NB4 (cell line): ENCODE measurements around the gene CDK13.

Experiments used
- DNase-seq: peaks from one replicate; pipeline ENCODE4 v3.0.0; 2010; ENCODE audit warnings: low read depth
- H3K4me3 ChIP-seq: one replicate; pipeline ENCODE4 v1.5.1; 2011; ENCODE audit warnings: mild to moderate bottlenecking, low read depth, low read length, moderate library complexity
- MAX ChIP-seq: IDR thresholded peaks from 2 replicates; pipeline ENCODE4 v1.6.1; 2011; ENCODE audit warnings: low read depth, low read length
- MYC ChIP-seq: IDR thresholded peaks from 2 replicates; pipeline ENCODE4 v1.6.1; 2011; ENCODE audit warnings: low read depth, low read length
- POLR2A ChIP-seq: IDR thresholded peaks from 2 replicates; pipeline ENCODE4 v1.6.1; 2011; ENCODE audit warnings: mild to moderate bottlenecking; ENCODE audit not compliant: insufficient read length; ENCODE audit errors: extremely low read depth
- TF ChIP-seq, protein P1 (sequence below): IDR thresholded peaks from one replicate; pipeline ENCODE4 v1.5.1; 2012; ENCODE audit warnings: low read depth, low read length

Gene CDK13

GRCh38 chr7:39936761-39937160, 13.3 kb upstream of the CDK13 start:
- no peak for TF ChIP-seq POLR2A
- TF ChIP-seq MYC = no peak
- TF ChIP-seq, protein P1, sequence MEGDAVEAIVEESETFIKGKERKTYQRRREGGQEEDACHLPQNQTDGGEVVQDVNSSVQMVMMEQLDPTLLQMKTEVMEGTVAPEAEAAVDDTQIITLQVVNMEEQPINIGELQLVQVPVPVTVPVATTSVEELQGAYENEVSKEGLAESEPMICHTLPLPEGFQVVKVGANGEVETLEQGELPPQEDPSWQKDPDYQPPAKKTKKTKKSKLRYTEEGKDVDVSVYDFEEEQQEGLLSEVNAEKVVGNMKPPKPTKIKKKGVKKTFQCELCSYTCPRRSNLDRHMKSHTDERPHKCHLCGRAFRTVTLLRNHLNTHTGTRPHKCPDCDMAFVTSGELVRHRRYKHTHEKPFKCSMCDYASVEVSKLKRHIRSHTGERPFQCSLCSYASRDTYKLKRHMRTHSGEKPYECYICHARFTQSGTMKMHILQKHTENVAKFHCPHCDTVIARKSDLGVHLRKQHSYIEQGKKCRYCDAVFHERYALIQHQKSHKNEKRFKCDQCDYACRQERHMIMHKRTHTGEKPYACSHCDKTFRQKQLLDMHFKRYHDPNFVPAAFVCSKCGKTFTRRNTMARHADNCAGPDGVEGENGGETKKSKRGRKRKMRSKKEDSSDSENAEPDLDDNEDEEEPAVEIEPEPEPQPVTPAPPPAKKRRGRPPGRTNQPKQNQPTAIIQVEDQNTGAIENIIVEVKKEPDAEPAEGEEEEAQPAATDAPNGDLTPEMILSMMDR = no peak
- TF ChIP-seq MAX = no peak
- no peak for DNase-seq
- no peak overlapping the region for H3K4me3 ChIP-seq

DNA sequence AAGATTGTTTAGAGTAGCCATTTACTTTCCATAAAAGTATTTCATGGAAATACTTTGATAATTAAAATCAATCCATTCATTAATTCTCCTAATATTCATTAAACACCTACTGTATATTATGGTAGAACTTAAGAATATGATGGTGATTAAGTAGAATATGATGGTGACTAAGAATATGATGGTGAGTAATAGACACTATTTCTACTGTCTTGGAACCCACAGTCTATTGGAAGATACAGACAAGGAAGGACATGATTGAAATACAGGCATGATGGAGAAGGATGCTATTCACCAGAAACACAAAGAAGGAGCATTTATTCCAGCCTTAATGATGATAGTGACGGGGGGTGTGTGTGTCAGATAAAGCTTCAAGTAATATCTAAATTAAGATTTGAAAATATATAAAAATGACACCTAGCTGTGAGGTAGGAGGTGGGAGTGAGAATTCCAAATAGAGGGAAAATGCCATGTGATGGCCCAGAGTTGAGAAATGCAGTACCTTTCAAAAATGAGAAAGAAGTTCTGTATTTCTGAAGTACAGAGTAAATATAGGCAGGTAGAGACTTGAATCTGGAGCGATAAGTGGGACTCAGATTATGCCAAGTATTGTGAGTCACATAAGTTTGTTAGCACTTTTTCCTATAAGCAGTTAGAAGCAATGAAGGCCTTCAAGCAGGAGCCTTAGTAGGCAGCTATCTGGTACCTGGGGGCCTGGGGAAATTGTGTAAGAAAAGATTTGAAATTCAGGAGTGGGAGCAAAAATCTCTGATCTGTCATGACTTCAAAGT, 12.5 kb upstream of the CDK13 start:
- DNase-seq = no peak
- H3K4me3 ChIP-seq = no peak overlapping the region
- TF ChIP-seq, protein P1 = no peak
- TF ChIP-seq MYC (no peak), POLR2A (no peak), MAX (no peak)

DNA sequence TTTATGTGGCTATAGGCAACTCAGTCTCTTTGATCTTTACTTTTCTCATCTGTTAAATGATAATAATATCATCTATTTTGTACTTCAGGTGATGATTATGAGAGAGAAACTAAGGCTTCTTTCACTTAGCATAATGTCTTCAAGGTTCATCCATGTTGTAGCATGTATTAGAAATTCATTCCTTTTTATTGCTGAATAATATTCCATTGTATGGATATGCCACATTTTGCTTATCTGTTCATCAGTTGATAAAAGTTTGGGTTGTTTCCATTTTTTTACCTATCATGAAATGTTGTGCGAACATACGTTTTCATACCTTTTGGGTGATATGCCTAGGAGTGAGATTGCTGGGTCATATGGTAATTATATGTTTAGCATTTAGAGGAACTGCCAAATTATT, 7.2 kb upstream of the CDK13 start:
- no peak overlapping the region for H3K4me3 ChIP-seq

DNA sequence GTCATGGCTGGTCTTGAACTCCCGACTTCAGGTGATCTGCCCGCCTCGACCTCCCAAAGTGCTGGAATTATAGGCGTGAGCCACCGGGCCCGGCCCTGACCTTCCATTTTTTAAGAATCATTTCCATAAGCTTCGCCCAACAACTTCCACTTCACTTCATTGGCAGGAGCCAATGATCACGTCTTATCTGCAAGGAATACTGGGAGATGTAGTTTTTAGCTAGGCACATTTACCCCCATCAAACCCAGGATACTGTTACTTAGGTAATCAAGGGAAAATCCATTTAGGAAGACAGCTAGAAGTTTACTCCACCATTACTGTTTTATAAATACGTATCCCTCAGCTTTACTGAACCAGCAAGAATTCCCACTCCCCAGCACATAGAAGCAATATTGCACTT, 3.4 kb upstream of the CDK13 start:
- peak; percentile 44 for DNase-seq
- no peak overlapping the region for H3K4me3 ChIP-seq
- TF ChIP-seq MYC = no peak
- no peak for TF ChIP-seq POLR2A
- no peak for TF ChIP-seq MAX
- TF ChIP-seq, protein P1 = no peak

More for the DNA sequence above, 7.2 kb upstream of the CDK13 start:
- TF ChIP-seq MYC (no peak), MAX (no peak), POLR2A (no peak)
- TF ChIP-seq, protein P1 = no peak
- no peak for DNase-seq

- H3K4me3 ChIP-seq = peak overlapping the region; percentile 94
- TF ChIP-seq, protein P1 = no peak
- TF ChIP-seq POLR2A (no peak), MAX (no peak), MYC (no peak)
- peak; percentile 48 for DNase-seq
These were observed 1.6 kb upstream of the CDK13 start for GRCh38 chr7:39948375-39948955.
